GM23338 (cell line): Measurements from ENCODE around the gene FASN. TPM values are rescaled to one million over a fixed set of nuclear protein-coding genes. Genes with fewer than 3 reads are reported as not detected.

Source experiments
- ATAC-seq: fragments of 200-7000 bp; cut with Tn5 transposase; 3 replicates; pipeline ENCODE4 v1.9.1; 2020
- DNase-seq: peaks from one replicate; pipeline ENCODE4 v3.0.0-alpha.2; 2015; ENCODE audit warnings: low spot score
- H2AFZ ChIP-seq: fragments of 200-600 bp; sonication (generic); 2 replicates; pipeline ENCODE4 v1.8.0; 2016; ENCODE audit warnings: antibody characterized with exemption, mild to moderate bottlenecking, moderate library complexity
- H3F3A ChIP-seq: fragments of 200-600 bp; sonication (generic); replicated peaks from 2 replicates; pipeline ENCODE4 v1.8.0; 2017; ENCODE audit warnings: antibody characterized with exemption, mixed run types, low read depth
- H3K27ac ChIP-seq: fragments of 200-600 bp; sonication (generic); 2 replicates; pipeline ENCODE4 v1.6.1; 2016; ENCODE audit warnings: low read depth
- H3K27me3 ChIP-seq: fragments of 200-600 bp; sonication (generic); 2 replicates; pipeline ENCODE4 v1.8.0; 2016; ENCODE audit warnings: mild to moderate bottlenecking, mixed run types, moderate library complexity; ENCODE audit not compliant: insufficient read depth
- H3K36me3 ChIP-seq: fragments of 200-600 bp; sonication (generic); 2 replicates; pipeline ENCODE4 v1.8.0; 2016; ENCODE audit warnings: mild to moderate bottlenecking; ENCODE audit not compliant: insufficient read depth
- H3K4me1 ChIP-seq: fragments of 200-600 bp; sonication (generic); 2 replicates; pipeline ENCODE4 v1.8.0; 2016; ENCODE audit warnings: mild to moderate bottlenecking, moderate library complexity; ENCODE audit not compliant: insufficient read depth
- H3K4me2 ChIP-seq: fragments of 200-600 bp; sonication (generic); 2 replicates; pipeline ENCODE4 v1.7.1; 2017; ENCODE audit warnings: mixed run types
- H3K4me3 ChIP-seq: fragments of 200-600 bp; sonication (generic); 2 replicates; pipeline ENCODE4 v1.6.1; 2016; ENCODE audit warnings: mixed run types
- H3K79me2 ChIP-seq: fragments of 200-600 bp; sonication (generic); replicated peaks from 2 replicates; pipeline ENCODE4 v1.8.0; 2017; ENCODE audit warnings: mild to moderate bottlenecking; ENCODE audit not compliant: insufficient read depth
- H3K9me2 ChIP-seq: fragments of 200-600 bp; sonication (generic); 2 replicates; pipeline ENCODE4 v1.8.0; 2017; ENCODE audit not compliant: insufficient read depth
- H4K20me1 ChIP-seq: fragments of 200-600 bp; sonication (generic); replicated peaks from 2 replicates; pipeline ENCODE4 v1.8.0; 2017; ENCODE audit warnings: mild to moderate bottlenecking; ENCODE audit not compliant: insufficient read depth
- H3K27ac Mint-ChIP-seq: 2 replicates; pipeline ENCODE4 v1.8.0; 2020; ENCODE audit warnings: inconsistent platforms, mild to moderate bottlenecking, moderate library complexity, mixed read lengths
- H3K27me3 Mint-ChIP-seq: 3 replicates; pipeline ENCODE4 v1.8.0; 2022; ENCODE audit warnings: low read depth, mild to moderate bottlenecking, moderate library complexity, mixed read lengths, inconsistent platforms; ENCODE audit not compliant: insufficient read depth, poor library complexity
- H3K36me3 Mint-ChIP-seq: 3 replicates; pipeline ENCODE4 v1.8.0; 2021; ENCODE audit warnings: low read depth, mild to moderate bottlenecking, inconsistent platforms, moderate library complexity, mixed read lengths
- H3K4me1 Mint-ChIP-seq: 3 replicates; pipeline ENCODE4 v1.8.0; 2020; ENCODE audit warnings: mild to moderate bottlenecking, inconsistent platforms, mixed read lengths
- H3K4me3 Mint-ChIP-seq: 3 replicates; pipeline ENCODE4 v1.8.0; 2021; ENCODE audit warnings: moderate library complexity, mild to moderate bottlenecking, inconsistent platforms, mixed read lengths
- H3K9me3 Mint-ChIP-seq: 3 replicates; pipeline ENCODE4 v1.8.0; 2020; ENCODE audit warnings: moderate library complexity, mild to moderate bottlenecking, inconsistent platforms, mixed read lengths
- CREB1 ChIP-seq: fragments of 250-450 bp; sonication (Bioruptor Pico); IDR thresholded peaks from 2 replicates; pipeline ENCODE4 v1.5.0; 2020; ENCODE audit warnings: low read depth, mild to moderate bottlenecking, moderate library complexity
- EZH2 ChIP-seq: fragments of 200-600 bp; sonication (generic); IDR thresholded peaks from one replicate; pipeline ENCODE4 v1.8.0; 2017; ENCODE audit warnings: antibody characterized with exemption, mild to moderate bottlenecking, low read depth; ENCODE audit not compliant: unreplicated experiment
- EZH2phosphoT487 ChIP-seq: fragments of 200-600 bp; sonication (generic); IDR thresholded peaks from one replicate; pipeline ENCODE4 v1.8.1; 2018; ENCODE audit warnings: antibody characterized with exemption; ENCODE audit not compliant: unreplicated experiment
- JUNB ChIP-seq: IDR thresholded peaks from one replicate; pipeline ENCODE4 v1.6.1; 2016; ENCODE audit warnings: antibody characterized with exemption; ENCODE audit not compliant: unreplicated experiment
- NANOG ChIP-seq: IDR thresholded peaks from 2 replicates; pipeline ENCODE4 v1.6.1; 2016; ENCODE audit warnings: antibody characterized with exemption, borderline replicate concordance
- POLR2AphosphoS5 ChIP-seq: IDR thresholded peaks from 2 replicates; pipeline ENCODE4 v1.6.1; 2016; ENCODE audit warnings: antibody characterized with exemption, low read depth
- STAT1 ChIP-seq: IDR thresholded peaks from one replicate; pipeline ENCODE4 v1.6.1; 2016; ENCODE audit warnings: antibody characterized with exemption; ENCODE audit not compliant: unreplicated experiment
- ZNF114 ChIP-seq: fragments of 250-450 bp; sonication (Bioruptor Pico); IDR thresholded peaks from 2 replicates; pipeline ENCODE4 v1.5.0; 2020; ENCODE audit warnings: mild to moderate bottlenecking, moderate library complexity
- ZNF331 ChIP-seq: fragments of 250-450 bp; sonication (Bioruptor Pico); IDR thresholded peaks from 2 replicates; pipeline ENCODE4 v1.5.0; 2020; ENCODE audit warnings: low read depth, mild to moderate bottlenecking, moderate library complexity
- polyA plus RNA-seq: library from polyadenylated mRNA; unstranded; fragments of >200 nt; fragmentation: Nextera tagmentation; extraction: Ambion mirVana; gene quantifications from 2 replicates; pipeline ENCODE4 v1.2.1, GENCODE V29; 2016
- total RNA-seq: library from RNA; depleted of rRNA; stranded (reverse); fragments of >200 nt; shearing (Covaris generic); gene quantifications from 2 replicates; pipeline ENCODE4 v1.2.3, GENCODE V29; 2014
- TF ChIP-seq, protein P1 (sequence below): IDR thresholded peaks from one replicate; pipeline ENCODE4 v1.6.1; 2018; ENCODE audit warnings: antibody characterized with exemption; ENCODE audit not compliant: unreplicated experiment
- TF ChIP-seq, protein P2 (sequence below), 2 experiments: fragments of 200-600 bp in 1 of 2; sonication (generic) in 1 of 2; conservative IDR thresholded peaks; 2 replicates each; pipeline versions ENCODE4 v1.5.1 to v1.6.1; 2016 to 2017; ENCODE audit warnings: antibody characterized with exemption in 2 of 2, low read depth in 2 of 2, mild to moderate bottlenecking in 2 of 2, moderate library complexity in 1 of 2
- TF ChIP-seq, protein P3 (sequence below): IDR thresholded peaks from 2 replicates; pipeline ENCODE4 v1.6.1; 2016; ENCODE audit warnings: antibody characterized with exemption

FASN gene
- total and polyA plus RNA-seq, 2 experiments from 2014 or later: 120 to 849 TPM

- TF ChIP-seq ZNF331: no peak
- no peak for TF ChIP-seq POLR2AphosphoS5
- TF ChIP-seq, protein P1, sequence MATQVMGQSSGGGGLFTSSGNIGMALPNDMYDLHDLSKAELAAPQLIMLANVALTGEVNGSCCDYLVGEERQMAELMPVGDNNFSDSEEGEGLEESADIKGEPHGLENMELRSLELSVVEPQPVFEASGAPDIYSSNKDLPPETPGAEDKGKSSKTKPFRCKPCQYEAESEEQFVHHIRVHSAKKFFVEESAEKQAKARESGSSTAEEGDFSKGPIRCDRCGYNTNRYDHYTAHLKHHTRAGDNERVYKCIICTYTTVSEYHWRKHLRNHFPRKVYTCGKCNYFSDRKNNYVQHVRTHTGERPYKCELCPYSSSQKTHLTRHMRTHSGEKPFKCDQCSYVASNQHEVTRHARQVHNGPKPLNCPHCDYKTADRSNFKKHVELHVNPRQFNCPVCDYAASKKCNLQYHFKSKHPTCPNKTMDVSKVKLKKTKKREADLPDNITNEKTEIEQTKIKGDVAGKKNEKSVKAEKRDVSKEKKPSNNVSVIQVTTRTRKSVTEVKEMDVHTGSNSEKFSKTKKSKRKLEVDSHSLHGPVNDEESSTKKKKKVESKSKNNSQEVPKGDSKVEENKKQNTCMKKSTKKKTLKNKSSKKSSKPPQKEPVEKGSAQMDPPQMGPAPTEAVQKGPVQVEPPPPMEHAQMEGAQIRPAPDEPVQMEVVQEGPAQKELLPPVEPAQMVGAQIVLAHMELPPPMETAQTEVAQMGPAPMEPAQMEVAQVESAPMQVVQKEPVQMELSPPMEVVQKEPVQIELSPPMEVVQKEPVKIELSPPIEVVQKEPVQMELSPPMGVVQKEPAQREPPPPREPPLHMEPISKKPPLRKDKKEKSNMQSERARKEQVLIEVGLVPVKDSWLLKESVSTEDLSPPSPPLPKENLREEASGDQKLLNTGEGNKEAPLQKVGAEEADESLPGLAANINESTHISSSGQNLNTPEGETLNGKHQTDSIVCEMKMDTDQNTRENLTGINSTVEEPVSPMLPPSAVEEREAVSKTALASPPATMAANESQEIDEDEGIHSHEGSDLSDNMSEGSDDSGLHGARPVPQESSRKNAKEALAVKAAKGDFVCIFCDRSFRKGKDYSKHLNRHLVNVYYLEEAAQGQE: no peak
- TF ChIP-seq EZH2phosphoT487: no peak
Observed at GRCh38 chr17:82056729-82057621, 41.1 kb downstream of the FASN start (continued).

DNA sequence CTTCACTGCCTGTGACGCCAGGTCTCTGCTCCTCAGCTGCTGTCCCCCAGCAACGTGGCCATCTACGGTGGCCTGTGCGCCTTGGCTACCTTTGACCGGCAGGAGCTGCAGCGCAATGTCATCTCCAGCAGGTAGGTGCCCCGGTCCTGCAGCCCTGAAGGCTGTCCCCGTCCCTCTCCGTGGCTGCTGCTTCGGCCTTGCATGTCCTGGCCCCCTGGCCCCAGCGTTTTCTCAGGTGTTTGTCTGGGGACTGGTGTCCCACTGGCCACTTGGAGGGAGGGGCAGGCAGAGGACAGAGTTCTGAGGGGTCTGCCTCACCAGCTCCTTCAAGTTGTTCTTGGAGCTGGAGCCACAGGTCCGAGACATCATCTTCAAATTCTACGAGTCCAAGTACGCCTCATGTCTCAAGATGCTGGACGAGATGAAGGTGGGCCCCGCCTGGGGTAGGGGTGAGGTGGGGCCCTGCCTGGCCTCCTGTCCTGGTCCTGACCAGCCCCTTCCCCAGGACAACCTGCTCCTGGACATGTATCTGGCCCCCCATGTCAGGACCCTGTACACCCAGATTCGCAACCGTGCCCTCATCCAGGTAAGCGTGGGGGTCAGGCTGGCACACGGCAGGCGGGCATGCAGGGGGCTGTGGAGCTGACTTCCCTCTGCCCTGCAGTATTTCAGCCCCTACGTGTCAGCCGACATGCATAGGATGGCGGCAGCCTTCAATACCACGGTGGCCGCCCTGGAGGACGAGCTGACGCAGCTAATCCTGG lies 41.9 kb downstream of the FASN start:
- no peaks in the 10 kb centered on the region for H3K9me3 Mint-ChIP-seq
- peaks cover 16% of the 10 kb centered on the region for H3K27me3 Mint-ChIP-seq
- Histone ChIP-seq H3K4me3 (no peak overlapping the region), H4K20me1 (peaks cover 8% of the 10 kb centered on the region; the same call in 1 of the 2 replicates), H3K36me3 (peaks cover 4% of the 10 kb centered on the region; the same call in 1 of the 2 replicates), H3K9me2 (no peaks in the 10 kb centered on the region), H3K79me2 (peaks cover 9% of the 10 kb centered on the region; the same call in 1 of the 2 replicates), H3K27me3 (no peaks in the 10 kb centered on the region), H3K4me2 (no peak overlapping the region), H3K4me1 (no peaks in the 10 kb centered on the region), H2AFZ (no peak overlapping the region), H3F3A (peaks cover 9% of the 10 kb centered on the region; the same call in 1 of the 2 replicates), H3K27ac (no peak overlapping the region)
- no peak for DNase-seq
- ATAC-seq: no peak
- peaks cover 22% of the 10 kb centered on the region for H3K36me3 Mint-ChIP-seq
- no peak overlapping the region for H3K27ac Mint-ChIP-seq
- no peaks in the 10 kb centered on the region; the same call in 2 of the 3 replicates for H3K4me1 Mint-ChIP-seq
- no peak for TF ChIP-seq POLR2AphosphoS5
- no peak for TF ChIP-seq EZH2
- TF ChIP-seq, protein P2, sequence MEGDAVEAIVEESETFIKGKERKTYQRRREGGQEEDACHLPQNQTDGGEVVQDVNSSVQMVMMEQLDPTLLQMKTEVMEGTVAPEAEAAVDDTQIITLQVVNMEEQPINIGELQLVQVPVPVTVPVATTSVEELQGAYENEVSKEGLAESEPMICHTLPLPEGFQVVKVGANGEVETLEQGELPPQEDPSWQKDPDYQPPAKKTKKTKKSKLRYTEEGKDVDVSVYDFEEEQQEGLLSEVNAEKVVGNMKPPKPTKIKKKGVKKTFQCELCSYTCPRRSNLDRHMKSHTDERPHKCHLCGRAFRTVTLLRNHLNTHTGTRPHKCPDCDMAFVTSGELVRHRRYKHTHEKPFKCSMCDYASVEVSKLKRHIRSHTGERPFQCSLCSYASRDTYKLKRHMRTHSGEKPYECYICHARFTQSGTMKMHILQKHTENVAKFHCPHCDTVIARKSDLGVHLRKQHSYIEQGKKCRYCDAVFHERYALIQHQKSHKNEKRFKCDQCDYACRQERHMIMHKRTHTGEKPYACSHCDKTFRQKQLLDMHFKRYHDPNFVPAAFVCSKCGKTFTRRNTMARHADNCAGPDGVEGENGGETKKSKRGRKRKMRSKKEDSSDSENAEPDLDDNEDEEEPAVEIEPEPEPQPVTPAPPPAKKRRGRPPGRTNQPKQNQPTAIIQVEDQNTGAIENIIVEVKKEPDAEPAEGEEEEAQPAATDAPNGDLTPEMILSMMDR (conservative IDR thresholded peaks at IDR 0.05; ENCODE audit: low read depth in 2 of 2): no peak
- no peak for TF ChIP-seq EZH2phosphoT487
- TF ChIP-seq ZNF331: no peak
- TF ChIP-seq CREB1 (CRISPR knock-in tag): no peak
- no peak for TF ChIP-seq NANOG
- no peak for TF ChIP-seq ZNF114 (CRISPR knock-in tag)
- TF ChIP-seq STAT1: no peak
- TF ChIP-seq, protein P1: no peak
- no peak for TF ChIP-seq JUNB
- TF ChIP-seq, protein P3, sequence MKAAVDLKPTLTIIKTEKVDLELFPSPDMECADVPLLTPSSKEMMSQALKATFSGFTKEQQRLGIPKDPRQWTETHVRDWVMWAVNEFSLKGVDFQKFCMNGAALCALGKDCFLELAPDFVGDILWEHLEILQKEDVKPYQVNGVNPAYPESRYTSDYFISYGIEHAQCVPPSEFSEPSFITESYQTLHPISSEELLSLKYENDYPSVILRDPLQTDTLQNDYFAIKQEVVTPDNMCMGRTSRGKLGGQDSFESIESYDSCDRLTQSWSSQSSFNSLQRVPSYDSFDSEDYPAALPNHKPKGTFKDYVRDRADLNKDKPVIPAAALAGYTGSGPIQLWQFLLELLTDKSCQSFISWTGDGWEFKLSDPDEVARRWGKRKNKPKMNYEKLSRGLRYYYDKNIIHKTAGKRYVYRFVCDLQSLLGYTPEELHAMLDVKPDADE: no peak
- no peak overlapping the region for H3K4me3 Mint-ChIP-seq
